ENCODE data around the gene CDC42BPA.

DNA sequence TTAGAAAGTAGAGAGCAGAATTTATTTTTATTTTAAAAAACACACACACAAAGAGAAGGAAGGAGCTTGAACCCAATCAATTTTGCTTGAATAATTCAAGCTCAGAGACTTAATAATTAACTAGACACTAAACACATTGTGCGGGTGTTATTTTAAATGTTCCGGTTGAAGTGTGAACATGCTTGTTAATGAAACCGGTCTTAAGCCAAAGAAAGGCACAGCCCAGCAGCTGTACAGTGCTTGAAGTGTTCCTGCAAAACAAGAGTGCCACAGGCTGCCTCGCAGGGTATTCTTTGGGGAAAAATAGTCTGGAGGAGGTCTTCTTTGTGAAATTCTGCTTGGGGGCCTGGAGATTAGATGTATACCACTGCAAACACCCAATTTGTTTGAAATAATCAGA, 2.2 kb upstream of the CDC42BPA start:
- TF ChIP-seq POLR2A (IDR thresholded peaks at IDR 0.05), result no peak
- no peak for TF ChIP-seq CTCF (IDR thresholded peaks at IDR 0.05)
